Stimulated activated CD8-positive, alpha-beta memory T cell treated with anti-CD3 and anti-CD28 coated beads, Interleukin-15, amount 100 ng/mL, for 24 hours (primary cell): ENCODE measurements around the gene TES.
A peak's percentile ranks its signal among the peaks of the same experiment; 100 is the strongest.

Experiments
- DNase-seq: peaks from one replicate; pipeline ENCODE4 v3.0.0-alpha.2; 2020; ENCODE audit warnings: low read depth

Gene TES

GRCh38 chr7:116194115-116194514 lies 16.2 kb upstream of the TES start:
- no peak for DNase-seq

GRCh38 chr7:116195451-116195850 lies 14.9 kb upstream of the TES start:
- no peak for DNase-seq

GRCh38 chr7:116196947-116197346 lies 13.4 kb upstream of the TES start:
- no peak for DNase-seq

GRCh38 chr7:116197360-116197759 lies 13.0 kb upstream of the TES start:
- no peak for DNase-seq

- no peak for DNase-seq
Observed at GRCh38 chr7:116198748-116199410, 11.5 kb upstream of the TES start.

- no peak for DNase-seq
Observed at GRCh38 chr7:116200963-116201362, 9.4 kb upstream of the TES start.

GRCh38 chr7:116206141-116206540 lies 4.2 kb upstream of the TES start:
- no peak for DNase-seq

GRCh38 chr7:116208919-116209318 lies 1.4 kb upstream of the TES start:
- DNase-seq: no peak

GRCh38 chr7:116209561-116210070 lies 723 bp upstream of the TES start:
- no peak for DNase-seq

GRCh38 chr7:116211006-116211912 lies 920 bp downstream of the TES start:
- peak; percentile 44 for DNase-seq

- no peak for DNase-seq
Observed at GRCh38 chr7:116211913-116212596, 1.7 kb downstream of the TES start.

GRCh38 chr7:116212869-116213268 lies 2.5 kb downstream of the TES start:
- no peak for DNase-seq

GRCh38 chr7:116213361-116214130 lies 3.2 kb downstream of the TES start:
- DNase-seq: no peak

GRCh38 chr7:116214921-116215320 lies 4.6 kb downstream of the TES start:
- DNase-seq: no peak

GRCh38 chr7:116215551-116215950 lies 5.2 kb downstream of the TES start:
- DNase-seq: no peak

GRCh38 chr7:116216956-116217571 lies 6.7 kb downstream of the TES start:
- DNase-seq: no peak

- DNase-seq: no peak
Observed at GRCh38 chr7:116218051-116218645, 7.8 kb downstream of the TES start.

GRCh38 chr7:116218747-116219146 lies 8.4 kb downstream of the TES start:
- DNase-seq: no peak

- no peak for DNase-seq
Observed at GRCh38 chr7:116219288-116219687, 8.9 kb downstream of the TES start.

GRCh38 chr7:116219834-116220233 lies 9.5 kb downstream of the TES start:
- DNase-seq: no peak

- DNase-seq: no peak
Observed at GRCh38 chr7:116222501-116222900, 12.2 kb downstream of the TES start.
